NOMO-1 treated with dmso at 0.1 percent for 144 hours (cell line): ENCODE measurements around the gene PREX1.
"Not testable (repeated sequence)": the region's sequence is repeated elsewhere in the genome, so short reads cannot be mapped to it uniquely, and the experiment has no call there.

Experiments
- DNase-seq: peaks from one replicate; lab custom pipeline; 2025; ENCODE audit not compliant: unreplicated experiment; lab: John Stamatoyannopoulos, UW

PREX1 gene

GRCh38 chr20:48813930-48814546 lies 13.8 kb downstream of the PREX1 start:
- no peak for DNase-seq

GRCh38 chr20:48813446-48813747 lies 14.4 kb downstream of the PREX1 start:
- no peak for DNase-seq

DNA sequence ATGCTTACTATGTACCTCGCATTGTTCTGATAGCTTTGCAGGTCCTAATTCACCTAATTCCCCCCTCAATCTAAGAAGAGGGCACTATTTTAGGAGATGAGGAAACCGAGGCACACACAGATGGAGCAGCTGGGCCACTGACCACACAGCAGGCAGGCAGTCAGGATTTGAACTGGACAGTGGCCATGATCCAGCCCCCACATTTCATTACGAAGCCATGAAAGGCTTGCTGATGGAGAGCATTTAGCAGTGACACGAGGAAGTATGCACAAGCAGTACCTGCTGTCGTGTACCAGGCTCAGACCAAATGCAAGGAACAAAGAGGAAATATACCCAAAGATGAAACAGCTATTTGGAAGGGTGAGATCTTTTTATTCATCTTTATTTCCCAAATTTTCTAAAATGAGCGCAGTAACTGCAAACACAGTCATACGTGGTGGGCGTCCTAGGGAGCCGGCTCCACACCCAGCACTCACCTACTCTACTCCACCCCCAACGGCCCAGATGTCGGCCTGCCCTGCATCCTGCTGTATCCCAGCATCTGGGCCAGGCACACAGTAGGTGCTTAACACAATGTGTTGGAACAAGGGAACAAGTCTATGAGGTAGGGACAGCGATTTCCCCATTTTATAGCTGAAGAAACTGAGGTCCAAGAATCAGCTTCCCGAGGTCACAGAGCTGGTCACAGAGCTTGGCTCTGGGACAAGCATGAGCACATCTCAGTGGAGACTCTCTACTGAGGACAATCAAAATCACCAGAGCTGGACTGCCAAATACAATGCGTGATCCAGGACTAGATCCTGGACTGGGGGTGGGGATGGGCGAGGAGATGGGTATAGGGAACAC lies 15.0 kb downstream of the PREX1 start:
- no peak for DNase-seq

DNA sequence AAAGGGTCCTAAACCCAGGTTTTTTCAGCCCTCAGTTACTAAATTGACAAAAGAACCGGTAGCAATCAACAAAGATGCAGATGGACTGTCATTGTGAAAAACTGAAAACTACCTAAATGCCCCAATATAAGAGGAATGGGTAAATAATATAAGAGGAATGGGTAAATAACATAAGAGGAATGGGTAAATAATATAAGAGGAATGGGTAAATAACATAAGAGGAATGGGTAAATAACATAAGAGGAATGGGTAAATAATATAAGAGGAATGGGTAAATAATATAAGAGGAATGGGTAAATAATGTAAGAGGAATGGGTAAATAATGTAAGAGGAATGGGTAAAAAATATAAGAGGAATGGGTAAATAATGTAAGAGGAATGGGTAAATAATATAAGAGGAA lies 15.7 kb downstream of the PREX1 start:
- not testable (repeated sequence) for DNase-seq

GRCh38 chr20:48809673-48810072 lies 18.1 kb downstream of the PREX1 start:
- no peak for DNase-seq

- DNase-seq, result no peak
Observed at GRCh38 chr20:48808382-48809034, 19.3 kb downstream of the PREX1 start.

- DNase-seq, result no peak
Observed at GRCh38 chr20:48807586-48808381, 20.0 kb downstream of the PREX1 start.

DNA sequence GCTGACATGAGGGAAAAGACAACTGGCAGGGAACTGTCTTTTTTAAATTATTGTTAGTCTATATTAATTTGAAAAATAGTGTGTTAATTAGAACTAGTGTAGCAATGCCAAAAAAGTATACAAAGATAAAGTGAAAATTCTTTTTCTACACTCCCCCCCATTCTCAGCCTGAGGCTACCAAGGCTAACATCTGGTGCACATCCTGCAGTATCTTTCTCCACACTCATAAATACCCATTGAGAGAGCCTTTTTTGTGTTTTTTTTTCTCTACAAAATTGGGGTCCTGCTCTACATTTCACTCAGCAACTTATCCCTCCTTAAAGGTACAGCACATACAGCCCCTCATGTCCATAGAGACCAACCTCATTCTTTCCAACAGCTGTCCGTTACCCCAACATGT lies 20.7 kb downstream of the PREX1 start:
- no peak for DNase-seq

DNA sequence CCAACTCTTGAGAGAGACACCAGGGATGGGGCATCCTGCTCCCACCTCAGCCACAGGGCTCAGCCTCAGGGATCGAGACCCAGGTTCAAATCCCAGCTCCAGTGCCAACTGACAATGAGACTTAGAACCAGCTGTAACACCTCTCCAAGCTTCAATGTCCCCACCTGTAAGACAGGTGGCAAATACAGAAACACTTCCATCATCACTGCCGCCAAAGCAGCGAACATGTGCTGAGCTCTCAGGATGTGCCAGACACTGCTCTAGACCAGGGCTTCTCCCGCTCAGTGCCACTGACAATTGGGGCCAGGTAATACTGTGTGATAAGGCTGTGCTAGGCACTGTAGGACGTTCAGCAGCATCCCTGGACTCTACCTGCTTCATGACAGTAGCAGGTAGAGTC lies 22.1 kb downstream of the PREX1 start:
- DNase-seq, result no peak

- no peak for DNase-seq
Observed at GRCh38 chr20:48805286-48805685, 22.5 kb downstream of the PREX1 start.

GRCh38 chr20:48804300-48804980 lies 23.4 kb downstream of the PREX1 start:
- DNase-seq, result no peak

DNA sequence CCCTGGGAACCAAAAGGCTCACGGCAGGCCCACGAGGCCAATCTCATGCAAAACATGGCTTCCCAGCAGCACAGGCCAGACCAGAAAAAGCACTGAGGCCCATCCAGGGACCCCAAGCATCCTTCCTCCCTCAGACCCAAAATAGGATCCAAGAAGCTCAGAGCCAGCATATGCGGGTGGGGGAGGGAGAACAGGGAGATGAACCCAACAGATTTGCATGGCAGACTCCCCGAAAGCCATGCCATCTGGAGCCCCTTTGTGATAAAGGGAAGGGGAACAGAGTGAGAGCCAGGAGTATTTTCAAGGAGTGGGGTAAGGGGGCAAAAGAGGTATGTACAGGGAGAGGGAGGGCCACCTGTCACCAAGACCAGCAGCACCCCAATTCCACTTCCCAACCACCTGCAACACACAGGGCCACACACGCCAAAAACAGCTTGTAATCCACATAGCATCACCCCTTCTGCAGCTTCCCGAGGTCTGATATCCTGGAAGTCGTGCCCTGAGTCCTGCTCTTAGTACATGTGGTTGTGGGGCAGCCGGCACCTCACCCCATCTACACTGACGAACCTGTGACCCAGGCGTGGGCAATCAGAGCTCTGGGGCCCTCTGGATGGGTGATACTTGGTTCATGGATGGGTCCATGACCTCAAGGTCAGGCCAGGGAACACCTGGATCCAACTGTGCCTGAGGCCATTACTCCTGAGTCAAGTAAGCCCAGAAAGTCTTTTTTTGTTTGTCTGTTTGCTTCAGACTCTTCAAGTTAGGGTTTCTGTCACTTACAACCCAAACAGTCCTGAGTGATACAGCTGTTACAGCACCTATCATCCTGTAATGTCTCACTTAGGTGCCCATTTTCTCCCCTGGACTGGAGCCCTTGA lies 24.4 kb downstream of the PREX1 start:
- DNase-seq, result no peak

DNA sequence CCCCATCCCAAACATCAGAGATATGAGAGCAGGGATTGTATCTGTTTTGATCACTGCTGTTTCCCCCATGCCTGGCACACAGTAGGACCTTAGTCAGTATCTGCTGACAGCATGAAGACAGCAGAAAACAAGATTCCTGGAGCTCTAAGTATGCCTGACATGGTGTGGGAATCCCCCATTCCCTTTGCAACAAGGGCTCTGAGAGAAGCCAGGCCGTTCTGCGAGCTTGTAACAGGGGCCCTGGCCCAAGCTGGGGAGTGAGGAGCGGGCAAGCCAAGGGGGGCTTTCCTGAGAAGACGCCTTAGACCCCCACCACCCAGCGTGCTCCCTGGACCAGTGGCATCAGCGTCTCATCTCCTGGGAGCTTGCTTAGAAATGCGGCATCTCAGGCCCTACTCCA lies 25.2 kb downstream of the PREX1 start:
- DNase-seq, result no peak

GRCh38 chr20:48802216-48802615 lies 25.6 kb downstream of the PREX1 start:
- no peak for DNase-seq

DNA sequence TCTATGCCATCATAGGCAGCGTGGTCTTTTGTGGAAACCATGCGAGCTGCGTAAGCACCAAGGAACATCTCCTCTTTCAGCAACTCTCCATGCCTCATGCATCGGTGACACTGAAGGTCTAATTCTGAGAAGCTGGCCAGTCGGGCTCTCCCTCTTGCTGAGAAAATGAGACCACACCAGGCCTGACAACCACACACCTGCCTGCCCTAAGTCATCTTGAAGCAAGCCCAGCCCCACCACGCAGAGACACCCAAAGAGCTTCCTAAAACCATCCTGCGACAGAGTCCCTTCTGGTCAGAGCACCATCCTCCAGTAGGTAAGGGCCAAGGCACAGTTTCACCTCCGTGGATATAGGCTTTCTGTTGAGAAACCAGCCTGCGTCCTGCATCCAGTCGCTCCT lies 26.6 kb downstream of the PREX1 start:
- no peak for DNase-seq

GRCh38 chr20:48800177-48800576 lies 27.6 kb downstream of the PREX1 start:
- DNase-seq, result no peak

- no peak for DNase-seq
Observed at GRCh38 chr20:48799328-48800105, 28.3 kb downstream of the PREX1 start.

DNA sequence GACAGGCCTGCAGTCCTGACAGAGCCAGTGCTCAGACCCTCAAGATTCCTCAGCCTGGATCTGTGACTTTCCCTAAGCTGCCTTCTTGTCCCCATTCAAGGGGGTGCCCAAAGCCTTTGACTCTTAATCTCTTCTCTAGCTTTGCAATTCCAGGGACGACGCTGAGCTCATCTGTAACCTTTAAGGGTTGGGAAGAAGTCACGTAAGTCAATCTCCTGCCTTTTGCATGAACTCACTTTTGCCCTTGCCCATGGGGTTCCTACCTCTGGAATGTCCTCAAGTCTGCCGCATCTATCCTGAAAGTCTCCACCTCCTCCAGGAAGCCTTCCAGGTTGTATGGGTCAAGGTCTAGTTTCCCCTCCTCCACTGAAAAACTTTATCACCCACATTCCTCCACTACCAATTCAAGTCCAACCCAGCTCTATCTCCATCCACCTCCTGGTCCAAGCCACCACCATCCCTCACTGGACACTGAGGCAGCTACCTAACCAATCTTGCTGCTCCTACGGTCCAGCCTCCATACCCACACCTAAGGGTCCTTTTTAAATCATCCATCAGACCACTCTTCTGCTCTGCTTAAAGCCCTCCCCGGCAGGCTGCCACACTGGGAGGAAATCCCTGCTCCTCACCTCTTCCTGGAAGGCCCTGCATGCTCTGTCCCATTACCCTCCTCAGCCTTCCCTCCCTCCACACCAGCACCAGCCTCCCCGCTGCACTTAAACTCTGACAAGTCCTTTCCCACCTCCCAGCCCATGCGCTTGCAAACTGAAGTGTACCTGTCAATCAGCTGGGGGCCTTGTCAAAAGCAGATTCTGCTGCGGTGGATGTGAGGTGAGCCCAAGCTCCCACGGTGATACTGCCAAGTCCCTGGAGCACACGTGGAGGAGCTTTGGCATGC lies 29.7 kb downstream of the PREX1 start:
- no peak for DNase-seq
